ENCODE results near the gene U2AF2.

The U2AF2 gene

GRCh38 chr19:55615543-55616394 is 39.1 kb upstream of the U2AF2 start:
- no peak overlapping the region for H3K4me3 ChIP-seq (ENCODE audit: low read length)
- H3K9ac ChIP-seq (ENCODE audit: low read length) = no peak overlapping the region
- no peak overlapping the region for H3K27ac ChIP-seq (ENCODE audit: low read depth, low read length)
- H3K27me3 ChIP-seq (ENCODE audit: control insufficient read depth, insufficient read depth, low read length) = no peaks in the 10 kb centered on the region
- H3K4me1 ChIP-seq (ENCODE audit: control insufficient read depth, insufficient read depth, low read length) = no peaks in the 10 kb centered on the region
- H3K36me3 ChIP-seq (ENCODE audit: control insufficient read depth, insufficient read depth, low read length) = peaks cover 2% of the 10 kb centered on the region

- no peak overlapping the region for H3K27ac ChIP-seq (ENCODE audit: low read depth, low read length)
- H3K4me3 ChIP-seq (ENCODE audit: low read length) = no peak overlapping the region
- no peak overlapping the region for H3K9ac ChIP-seq (ENCODE audit: low read length)
- H3K36me3 ChIP-seq (ENCODE audit: control insufficient read depth, insufficient read depth, low read length) = peaks cover 2% of the 10 kb centered on the region
- no peaks in the 10 kb centered on the region for H3K4me1 ChIP-seq (ENCODE audit: control insufficient read depth, insufficient read depth, low read length)
- no peaks in the 10 kb centered on the region for H3K27me3 ChIP-seq (ENCODE audit: control insufficient read depth, insufficient read depth, low read length)
Observed at GRCh38 chr19:55616395-55616875, 38.4 kb upstream of the U2AF2 start.

- Histone ChIP-seq H3K4me1 (ENCODE audit: control insufficient read depth, insufficient read depth, low read length) (no peaks in the 10 kb centered on the region), H3K36me3 (ENCODE audit: control insufficient read depth, insufficient read depth, low read length) (peaks cover 2% of the 10 kb centered on the region), H3K27me3 (ENCODE audit: control insufficient read depth, insufficient read depth, low read length) (no peaks in the 10 kb centered on the region), H3K9ac (ENCODE audit: low read length) (no peak overlapping the region), H3K27ac (ENCODE audit: low read depth, low read length) (no peak overlapping the region), H3K4me3 (ENCODE audit: low read length) (no peak overlapping the region)
Observed at GRCh38 chr19:55617426-55617825, 37.4 kb upstream of the U2AF2 start.

GRCh38 chr19:55618426-55618825 is 36.4 kb upstream of the U2AF2 start:
- H3K36me3 ChIP-seq (ENCODE audit: control insufficient read depth, insufficient read depth, low read length) = peaks cover 2% of the 10 kb centered on the region
- H3K9ac ChIP-seq (ENCODE audit: low read length) = no peak overlapping the region
- H3K4me3 ChIP-seq (ENCODE audit: low read length) = no peak overlapping the region
- no peak overlapping the region for H3K27ac ChIP-seq (ENCODE audit: low read depth, low read length)
- no peaks in the 10 kb centered on the region for H3K4me1 ChIP-seq (ENCODE audit: control insufficient read depth, insufficient read depth, low read length)
- no peaks in the 10 kb centered on the region for H3K27me3 ChIP-seq (ENCODE audit: control insufficient read depth, insufficient read depth, low read length)

GRCh38 chr19:55619286-55619685 is 35.5 kb upstream of the U2AF2 start:
- H3K9ac ChIP-seq (ENCODE audit: low read length) = no peak overlapping the region
- H3K27me3 ChIP-seq (ENCODE audit: control insufficient read depth, insufficient read depth, low read length) = no peaks in the 10 kb centered on the region
- H3K4me3 ChIP-seq (ENCODE audit: low read length) = no peak overlapping the region
- peaks cover 2% of the 10 kb centered on the region for H3K36me3 ChIP-seq (ENCODE audit: control insufficient read depth, insufficient read depth, low read length)
- no peaks in the 10 kb centered on the region for H3K4me1 ChIP-seq (ENCODE audit: control insufficient read depth, insufficient read depth, low read length)
- no peak overlapping the region for H3K27ac ChIP-seq (ENCODE audit: low read depth, low read length)

- H3K27ac ChIP-seq (ENCODE audit: low read depth, low read length) = no peak overlapping the region
- no peaks in the 10 kb centered on the region for H3K27me3 ChIP-seq (ENCODE audit: control insufficient read depth, insufficient read depth, low read length)
- H3K36me3 ChIP-seq (ENCODE audit: control insufficient read depth, insufficient read depth, low read length) = peaks cover 2% of the 10 kb centered on the region
- H3K4me1 ChIP-seq (ENCODE audit: control insufficient read depth, insufficient read depth, low read length) = no peaks in the 10 kb centered on the region
- H3K4me3 ChIP-seq (ENCODE audit: low read length) = no peak overlapping the region
- H3K9ac ChIP-seq (ENCODE audit: low read length) = no peak overlapping the region
Observed at GRCh38 chr19:55620410-55621204, 34.2 kb upstream of the U2AF2 start.

DNA sequence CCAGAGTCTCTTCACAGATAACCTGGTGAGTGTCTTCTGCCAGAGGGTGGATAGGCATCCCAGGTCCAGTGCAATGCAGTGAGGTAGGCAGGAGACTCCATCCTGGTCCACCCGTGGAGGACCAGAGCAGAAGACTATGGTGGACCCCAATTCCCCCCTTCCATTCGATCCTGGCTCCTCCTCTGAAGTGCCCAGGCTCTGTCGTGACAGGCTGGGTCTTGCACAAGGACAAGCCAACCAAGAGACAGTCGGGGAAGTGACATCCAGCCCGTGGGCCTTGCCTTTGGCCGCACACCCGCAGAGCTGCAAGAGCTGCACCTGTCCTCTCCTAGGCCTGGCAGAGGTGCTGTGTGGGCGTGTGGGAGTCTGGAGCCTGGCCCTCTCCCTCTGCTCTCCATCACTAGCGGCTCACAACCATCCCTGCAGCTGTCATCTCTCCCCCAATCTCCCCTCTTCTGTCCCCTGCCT is 33.6 kb upstream of the U2AF2 start:
- H3K4me3 ChIP-seq (ENCODE audit: low read length) = no peak overlapping the region
- no peak overlapping the region for H3K27ac ChIP-seq (ENCODE audit: low read depth, low read length)
- no peaks in the 10 kb centered on the region for H3K4me1 ChIP-seq (ENCODE audit: control insufficient read depth, insufficient read depth, low read length)
- H3K9ac ChIP-seq (ENCODE audit: low read length) = no peak overlapping the region
- H3K36me3 ChIP-seq (ENCODE audit: control insufficient read depth, insufficient read depth, low read length) = peaks cover 2% of the 10 kb centered on the region
- H3K27me3 ChIP-seq (ENCODE audit: control insufficient read depth, insufficient read depth, low read length) = no peaks in the 10 kb centered on the region

DNA sequence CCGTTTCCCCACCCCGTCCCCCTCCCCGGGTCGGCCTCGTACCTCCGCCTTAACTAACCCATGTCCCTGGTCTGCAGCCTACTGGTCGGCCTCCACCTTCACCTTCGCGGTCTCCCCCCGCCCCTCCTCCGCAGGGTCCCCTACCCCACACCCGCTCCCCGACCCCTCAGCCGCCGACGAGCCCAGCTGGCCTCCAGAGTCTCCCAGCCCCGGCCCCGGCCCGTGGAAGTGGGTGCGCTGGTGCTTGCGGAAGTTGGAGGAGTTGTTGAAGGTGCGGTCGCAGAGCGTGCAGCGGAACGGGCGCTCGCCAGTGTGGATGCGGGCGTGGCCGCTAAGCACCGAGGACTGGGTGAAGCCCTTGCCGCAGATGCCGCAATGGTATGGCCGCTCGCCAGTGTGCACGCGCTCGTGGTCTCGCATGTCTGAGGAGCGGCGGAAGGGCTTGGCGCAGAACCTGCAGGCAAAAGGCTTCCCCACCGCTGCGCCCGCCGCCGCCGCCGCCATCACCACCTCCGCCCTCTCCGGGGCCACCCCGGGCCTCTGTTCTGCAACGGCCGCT is 33.1 kb upstream of the U2AF2 start:
- no peak overlapping the region for H3K27ac ChIP-seq (ENCODE audit: low read depth, low read length)
- H3K36me3 ChIP-seq (ENCODE audit: control insufficient read depth, insufficient read depth, low read length) = no peaks in the 10 kb centered on the region
- H3K9ac ChIP-seq (ENCODE audit: low read length) = no peak overlapping the region
- no peak overlapping the region for H3K4me3 ChIP-seq (ENCODE audit: low read length)
- no peaks in the 10 kb centered on the region for H3K27me3 ChIP-seq (ENCODE audit: control insufficient read depth, insufficient read depth, low read length)
- H3K4me1 ChIP-seq (ENCODE audit: control insufficient read depth, insufficient read depth, low read length) = no peaks in the 10 kb centered on the region

DNA sequence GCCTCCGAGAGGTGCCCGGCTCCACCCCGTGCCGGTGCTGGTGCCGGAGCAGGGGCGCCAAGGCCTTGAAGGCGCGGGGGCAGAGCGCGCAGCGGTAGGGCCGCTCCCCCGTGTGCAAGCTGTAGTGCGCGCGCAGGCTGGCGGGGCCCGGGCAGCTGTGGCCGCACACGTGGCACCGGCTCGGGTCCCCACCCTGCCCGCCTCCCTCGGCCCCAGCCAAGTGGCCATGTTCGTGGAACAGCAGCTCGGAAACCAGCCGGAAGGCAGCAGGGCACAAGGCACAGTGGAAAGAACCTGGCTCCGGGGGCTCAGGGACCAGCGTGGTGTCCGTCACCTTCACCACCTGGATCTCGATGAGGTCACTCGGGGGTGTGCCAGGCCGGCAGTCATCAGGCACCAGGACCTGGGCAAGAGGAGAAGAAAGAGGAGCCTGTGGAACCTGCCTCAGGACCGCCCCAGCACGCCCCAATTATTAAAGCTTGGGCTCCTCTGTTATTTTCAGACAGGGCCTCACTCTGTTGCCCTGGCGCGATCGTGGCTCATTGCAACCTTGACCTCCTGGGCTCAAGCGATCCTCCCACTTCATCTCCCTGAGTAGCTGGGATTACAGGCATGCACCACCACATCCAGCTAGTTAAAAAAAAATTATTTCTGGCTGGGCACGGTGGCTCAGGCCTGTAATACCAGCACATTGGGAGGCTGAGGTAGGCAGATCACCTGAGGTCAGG is 32.4 kb upstream of the U2AF2 start:
- no peak overlapping the region for H3K4me3 ChIP-seq (ENCODE audit: low read length)
- H3K36me3 ChIP-seq (ENCODE audit: control insufficient read depth, insufficient read depth, low read length) = no peaks in the 10 kb centered on the region
- H3K27ac ChIP-seq (ENCODE audit: low read depth, low read length) = no peak overlapping the region
- H3K27me3 ChIP-seq (ENCODE audit: control insufficient read depth, insufficient read depth, low read length) = no peaks in the 10 kb centered on the region
- H3K9ac ChIP-seq (ENCODE audit: low read length) = no peak overlapping the region
- no peaks in the 10 kb centered on the region for H3K4me1 ChIP-seq (ENCODE audit: control insufficient read depth, insufficient read depth, low read length)

- Histone ChIP-seq H3K27me3 (ENCODE audit: control insufficient read depth, insufficient read depth, low read length) (no peaks in the 10 kb centered on the region), H3K9ac (ENCODE audit: low read length) (no peak overlapping the region), H3K4me3 (ENCODE audit: low read length) (no peak overlapping the region), H3K27ac (ENCODE audit: low read depth, low read length) (no peak overlapping the region), H3K4me1 (ENCODE audit: control insufficient read depth, insufficient read depth, low read length) (no peaks in the 10 kb centered on the region), H3K36me3 (ENCODE audit: control insufficient read depth, insufficient read depth, low read length) (no peaks in the 10 kb centered on the region)
Observed at GRCh38 chr19:55623130-55623529, 31.7 kb upstream of the U2AF2 start.

DNA sequence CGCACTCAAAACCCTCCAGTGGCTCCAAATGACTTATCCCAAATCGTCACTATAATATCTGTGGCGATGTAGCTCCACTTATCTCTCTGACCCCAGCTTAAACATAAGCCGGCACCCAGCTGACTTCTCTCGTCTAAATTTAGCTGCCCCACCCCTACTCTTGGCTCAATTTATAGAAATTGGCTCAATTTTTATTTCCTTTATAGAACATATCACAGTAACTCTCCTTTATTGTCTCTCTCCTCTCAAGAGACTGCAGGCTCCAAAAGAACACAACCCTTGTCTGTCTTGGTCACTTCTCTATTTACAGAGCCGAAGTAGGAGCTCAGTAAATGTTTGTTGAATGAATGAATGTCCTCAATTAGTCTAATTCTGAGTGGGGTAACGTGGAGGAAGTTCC is 31.3 kb upstream of the U2AF2 start:
- Histone ChIP-seq H3K27ac (ENCODE audit: low read depth, low read length) (peak overlapping the region; percentile 34), H3K27me3 (ENCODE audit: control insufficient read depth, insufficient read depth, low read length) (no peaks in the 10 kb centered on the region), H3K36me3 (ENCODE audit: control insufficient read depth, insufficient read depth, low read length) (no peaks in the 10 kb centered on the region), H3K4me3 (ENCODE audit: low read length) (no peak overlapping the region), H3K9ac (ENCODE audit: low read length) (no peak overlapping the region), H3K4me1 (ENCODE audit: control insufficient read depth, insufficient read depth, low read length) (no peaks in the 10 kb centered on the region)

Measured in rectal smooth muscle tissue (tissue), 1 donor.